ENCODE results near the gene KCNC4. TPM values are rescaled to one million over a fixed set of nuclear protein-coding genes. Genes with fewer than 3 reads are reported as not detected.

Gene KCNC4
- total and polyA plus RNA-seq, 2 donors (not counting 1 experiment from before 2014, with no cell fraction given) = 0.66 to 0.76 TPM

GRCh38 chr1:110223127-110223526 is 13.0 kb downstream of the KCNC4 start:
- Histone ChIP-seq H3K4me2 (ENCODE audit: extremely low read depth, insufficient read depth, low read length) (no peak overlapping the region), H3K9ac (ENCODE audit: insufficient read depth, low read length) (no peak overlapping the region), H4K20me1 (ENCODE audit: control insufficient read depth, extremely low read depth, insufficient read depth, low read length) (no peaks in the 10 kb centered on the region), H3K36me3 (ENCODE audit: control insufficient read depth, insufficient read depth, low read length) (no peaks in the 10 kb centered on the region), H3K4me3 (replicated peaks in 1 of 4; ENCODE audit: control extremely low read depth in 1 of 4, insufficient read depth in 1 of 4, low read depth in 3 of 4, low read length in 4 of 4) (no peak overlapping the region), H3K27me3 (ENCODE audit: control insufficient read depth, insufficient read depth, low read length) (no peaks in the 10 kb centered on the region), H3K4me1 (ENCODE audit: control insufficient read depth, extremely low read depth, insufficient read depth, low read length) (no peaks in the 10 kb centered on the region), H2AFZ (ENCODE audit: low read length) (no peak overlapping the region), H3K9me3 (ENCODE audit: control insufficient read depth, insufficient read depth, low read depth, low read length) (no peaks in the 10 kb centered on the region), H3K79me2 (ENCODE audit: control insufficient read depth, insufficient read depth, low read length) (no peaks in the 10 kb centered on the region), H3K27ac (ENCODE audit: insufficient read depth, low read length) (no peak overlapping the region)
- DNase-seq (ENCODE audit: low read depth in 2 of 2) = no peak
- no peak for TF ChIP-seq CTCF (conservative IDR thresholded peaks at IDR 0.05 in 1 of 2, IDR thresholded peaks at IDR 0.05 in 1 of 2; ENCODE audit: low read depth in 1 of 2, low read length in 2 of 2)
- TF ChIP-seq EZH2 (IDR thresholded peaks at IDR 0.05; ENCODE audit: low read length, missing control alignments) = no peak

- Histone ChIP-seq H2AFZ (ENCODE audit: low read length) (no peak overlapping the region), H3K4me2 (ENCODE audit: extremely low read depth, insufficient read depth, low read length) (no peak overlapping the region), H3K36me3 (ENCODE audit: control insufficient read depth, insufficient read depth, low read length) (no peaks in the 10 kb centered on the region), H3K79me2 (ENCODE audit: control insufficient read depth, insufficient read depth, low read length) (no peaks in the 10 kb centered on the region), H3K9me3 (ENCODE audit: control insufficient read depth, insufficient read depth, low read depth, low read length) (no peaks in the 10 kb centered on the region), H3K27me3 (ENCODE audit: control insufficient read depth, insufficient read depth, low read length) (no peaks in the 10 kb centered on the region), H4K20me1 (ENCODE audit: control insufficient read depth, extremely low read depth, insufficient read depth, low read length) (no peaks in the 10 kb centered on the region), H3K9ac (ENCODE audit: insufficient read depth, low read length) (no peak overlapping the region), H3K4me3 (replicated peaks in 1 of 4; ENCODE audit: control extremely low read depth in 1 of 4, insufficient read depth in 1 of 4, low read depth in 3 of 4, low read length in 4 of 4) (no peak overlapping the region), H3K4me1 (ENCODE audit: control insufficient read depth, extremely low read depth, insufficient read depth, low read length) (no peaks in the 10 kb centered on the region), H3K27ac (ENCODE audit: insufficient read depth, low read length) (no peak overlapping the region)
- DNase-seq (ENCODE audit: low read depth in 2 of 2) = no peak
- TF ChIP-seq EZH2 (IDR thresholded peaks at IDR 0.05; ENCODE audit: low read length, missing control alignments) (no peak), CTCF (conservative IDR thresholded peaks at IDR 0.05 in 1 of 2, IDR thresholded peaks at IDR 0.05 in 1 of 2; ENCODE audit: low read depth in 1 of 2, low read length in 2 of 2) (no peak)
Observed at GRCh38 chr1:110223581-110223980, 13.5 kb downstream of the KCNC4 start.

- no peaks in the 10 kb centered on the region for H3K36me3 ChIP-seq (ENCODE audit: control insufficient read depth, insufficient read depth, low read length)
- no peak overlapping the region for H3K4me2 ChIP-seq (ENCODE audit: extremely low read depth, insufficient read depth, low read length)
- H3K4me3 ChIP-seq (replicated peaks in 1 of 4; ENCODE audit: control extremely low read depth in 1 of 4, insufficient read depth in 1 of 4, low read depth in 3 of 4, low read length in 4 of 4) = no peak overlapping the region
- H4K20me1 ChIP-seq (ENCODE audit: control insufficient read depth, extremely low read depth, insufficient read depth, low read length) = no peaks in the 10 kb centered on the region
- no peak for DNase-seq (ENCODE audit: low read depth in 2 of 2)
- no peak overlapping the region for H3K27ac ChIP-seq (ENCODE audit: insufficient read depth, low read length)
- no peaks in the 10 kb centered on the region for H3K4me1 ChIP-seq (ENCODE audit: control insufficient read depth, extremely low read depth, insufficient read depth, low read length)
- no peak overlapping the region for H3K9ac ChIP-seq (ENCODE audit: insufficient read depth, low read length)
- H3K27me3 ChIP-seq (ENCODE audit: control insufficient read depth, insufficient read depth, low read length) = no peaks in the 10 kb centered on the region
- no peak overlapping the region for H2AFZ ChIP-seq (ENCODE audit: low read length)
- no peaks in the 10 kb centered on the region for H3K79me2 ChIP-seq (ENCODE audit: control insufficient read depth, insufficient read depth, low read length)
- no peaks in the 10 kb centered on the region for H3K9me3 ChIP-seq (ENCODE audit: control insufficient read depth, insufficient read depth, low read depth, low read length)
- TF ChIP-seq CTCF (conservative IDR thresholded peaks at IDR 0.05 in 1 of 2, IDR thresholded peaks at IDR 0.05 in 1 of 2; ENCODE audit: low read depth in 1 of 2, low read length in 2 of 2) (no peak), EZH2 (IDR thresholded peaks at IDR 0.05; ENCODE audit: low read length, missing control alignments) (no peak)
Observed at GRCh38 chr1:110224240-110224995, 14.3 kb downstream of the KCNC4 start.
